WERI-Rb-1 (cell line): ENCODE measurements around the gene HFE.
A peak's percentile ranks its signal among the peaks of the same experiment; 100 is the strongest.

ENCODE experiments used
- DNase-seq: peaks from one replicate; pipeline ENCODE4 v3.0.0-alpha.2; 2020
- H3K27ac ChIP-seq: fragments of 250-450 bp; sonication (Bioruptor Pico); 2 replicates; pipeline ENCODE4 v1.5.1; 2020; ENCODE audit warnings: mild to moderate bottlenecking, moderate library complexity
- H3K27me3 ChIP-seq: fragments of 250-450 bp; sonication (Bioruptor Pico); 2 replicates; pipeline ENCODE4 v1.5.1; 2021; ENCODE audit warnings: mild to moderate bottlenecking, low read depth, moderate library complexity; ENCODE audit not compliant: insufficient read depth, severe bottlenecking
- H3K36me3 ChIP-seq: fragments of 250-450 bp; sonication (Bioruptor Pico); 2 replicates; pipeline ENCODE4 v1.5.1; 2020; ENCODE audit warnings: mild to moderate bottlenecking, moderate library complexity
- H3K4me3 ChIP-seq: 2 replicates; pipeline ENCODE4 v1.5.1; 2011; ENCODE audit warnings: low read depth, mild to moderate bottlenecking, control low read depth, low read length
- H3K9me3 ChIP-seq: fragments of 250-450 bp; sonication (Bioruptor Pico); 2 replicates; pipeline ENCODE4 v1.5.1; 2021; ENCODE audit warnings: mild to moderate bottlenecking, moderate library complexity; ENCODE audit not compliant: severe bottlenecking
- TF ChIP-seq, protein P1 (sequence below): IDR thresholded peaks from 2 replicates; pipeline ENCODE4 v1.5.1; 2011; ENCODE audit warnings: low read depth, mild to moderate bottlenecking, control low read depth, inconsistent platforms, low read length

The HFE gene

DNA sequence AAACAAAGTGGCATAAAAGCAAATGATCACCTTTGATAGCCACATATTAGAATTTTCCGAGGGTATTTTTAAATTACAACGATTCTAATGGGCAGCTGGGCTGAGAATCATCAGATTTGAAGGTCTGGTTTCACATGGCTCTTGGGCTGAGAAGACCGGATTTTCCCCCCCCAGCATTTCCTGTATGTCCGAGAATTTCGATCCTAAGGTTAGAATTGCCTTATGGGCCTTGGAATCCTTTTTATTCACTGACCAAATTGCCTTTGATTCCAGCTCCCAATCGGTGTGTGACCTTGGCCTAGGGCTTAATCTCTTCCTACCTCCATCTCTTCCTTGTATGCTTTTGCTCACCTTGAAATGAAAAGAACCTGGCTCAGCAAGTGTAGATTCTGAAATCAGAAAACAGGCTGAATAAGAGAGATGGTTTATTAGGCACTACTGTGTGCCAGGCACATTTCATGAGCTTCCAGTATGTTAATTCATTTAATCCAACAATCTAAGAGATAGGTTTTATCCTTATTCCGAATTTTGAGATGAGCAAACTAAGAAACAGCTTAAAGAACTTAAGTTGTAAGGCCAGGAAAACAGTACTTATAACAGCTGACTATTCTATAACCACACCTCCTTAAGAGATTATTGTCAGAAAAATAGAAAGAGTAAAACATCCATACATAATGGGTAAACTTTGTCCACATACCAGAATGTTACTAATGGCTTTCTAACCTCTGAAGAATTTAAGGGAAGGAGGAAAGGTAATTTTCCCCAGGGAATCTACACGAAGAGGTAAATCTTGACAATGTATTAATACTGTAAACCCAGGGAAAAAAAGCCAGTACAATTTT lies 39.4 kb downstream of the HFE start:
- peak overlapping the region; percentile 78 for H3K4me3 ChIP-seq

DNA sequence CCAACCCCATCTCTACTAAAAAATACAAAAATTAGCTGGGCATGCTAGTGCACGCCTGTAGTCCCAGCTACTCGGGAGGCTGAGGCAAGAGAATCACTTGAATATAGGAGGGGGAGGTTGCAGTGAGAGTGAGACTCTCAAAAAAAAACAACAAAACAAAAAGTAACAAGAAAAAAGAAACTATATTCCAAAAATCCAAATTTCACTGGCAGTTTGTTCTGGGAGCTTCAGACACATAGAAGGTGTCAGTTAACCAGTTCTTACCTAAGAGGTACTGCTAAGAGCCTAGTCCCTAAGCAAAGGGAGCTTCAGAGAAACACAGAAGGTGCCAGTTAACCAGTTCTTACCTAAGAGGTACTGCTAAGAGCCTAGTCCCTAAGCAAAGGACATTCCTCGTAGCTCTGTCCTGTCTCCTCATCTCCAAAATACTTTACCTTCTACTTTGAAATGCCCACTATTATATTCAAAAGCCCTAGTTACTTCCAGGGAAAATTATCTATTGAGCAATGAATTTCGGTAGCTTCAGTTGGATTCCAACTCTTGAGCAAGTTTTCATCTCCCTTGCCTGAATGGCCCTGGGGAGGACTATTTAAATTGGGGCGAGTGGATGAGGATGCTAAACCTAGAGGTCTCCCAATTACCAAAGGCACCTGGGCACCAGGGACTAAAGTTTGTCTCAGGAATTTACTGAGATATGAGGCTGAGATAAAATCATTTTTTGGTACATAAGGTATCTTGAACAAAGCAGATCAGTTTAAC lies 41.0 kb downstream of the HFE start:
- TF ChIP-seq, protein P1, sequence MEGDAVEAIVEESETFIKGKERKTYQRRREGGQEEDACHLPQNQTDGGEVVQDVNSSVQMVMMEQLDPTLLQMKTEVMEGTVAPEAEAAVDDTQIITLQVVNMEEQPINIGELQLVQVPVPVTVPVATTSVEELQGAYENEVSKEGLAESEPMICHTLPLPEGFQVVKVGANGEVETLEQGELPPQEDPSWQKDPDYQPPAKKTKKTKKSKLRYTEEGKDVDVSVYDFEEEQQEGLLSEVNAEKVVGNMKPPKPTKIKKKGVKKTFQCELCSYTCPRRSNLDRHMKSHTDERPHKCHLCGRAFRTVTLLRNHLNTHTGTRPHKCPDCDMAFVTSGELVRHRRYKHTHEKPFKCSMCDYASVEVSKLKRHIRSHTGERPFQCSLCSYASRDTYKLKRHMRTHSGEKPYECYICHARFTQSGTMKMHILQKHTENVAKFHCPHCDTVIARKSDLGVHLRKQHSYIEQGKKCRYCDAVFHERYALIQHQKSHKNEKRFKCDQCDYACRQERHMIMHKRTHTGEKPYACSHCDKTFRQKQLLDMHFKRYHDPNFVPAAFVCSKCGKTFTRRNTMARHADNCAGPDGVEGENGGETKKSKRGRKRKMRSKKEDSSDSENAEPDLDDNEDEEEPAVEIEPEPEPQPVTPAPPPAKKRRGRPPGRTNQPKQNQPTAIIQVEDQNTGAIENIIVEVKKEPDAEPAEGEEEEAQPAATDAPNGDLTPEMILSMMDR: no peak
- Histone ChIP-seq H3K27ac (no peak overlapping the region), H3K4me3 (no peak overlapping the region), H3K27me3 (no peaks in the 10 kb centered on the region), H3K9me3 (no peaks in the 10 kb centered on the region), H3K36me3 (peaks cover 86% of the 10 kb centered on the region)
- DNase-seq: no peak

More for the DNA sequence above, 39.4 kb downstream of the HFE start:
- TF ChIP-seq, protein P1: no peak
- H3K9me3 ChIP-seq: no peaks in the 10 kb centered on the region
- peak; percentile 36 for DNase-seq
- peak overlapping the region; percentile 97 for H3K27ac ChIP-seq
- no peaks in the 10 kb centered on the region for H3K27me3 ChIP-seq
- H3K36me3 ChIP-seq: peaks cover 71% of the 10 kb centered on the region

DNA sequence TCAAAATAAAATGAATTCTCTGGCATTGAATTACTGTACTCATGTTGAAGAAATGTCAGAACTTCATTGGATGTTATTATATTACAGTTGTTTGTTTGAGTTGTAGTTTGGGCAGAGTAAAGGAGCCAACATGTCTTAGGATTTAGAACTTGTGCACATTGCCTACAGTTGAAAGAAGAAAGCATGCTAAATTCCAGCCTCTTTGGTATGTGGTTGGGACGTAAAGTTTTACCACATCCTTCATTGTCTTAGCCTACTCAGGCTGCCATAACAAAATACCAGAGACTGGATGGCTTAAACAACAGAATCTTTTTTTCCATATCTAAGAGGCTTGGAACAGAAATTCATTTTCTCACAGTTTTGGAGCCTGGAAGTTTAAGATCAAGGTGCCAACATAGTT lies 42.4 kb downstream of the HFE start:
- Histone ChIP-seq H3K27ac (no peak overlapping the region), H3K9me3 (no peaks in the 10 kb centered on the region), H3K27me3 (no peaks in the 10 kb centered on the region), H3K4me3 (no peak overlapping the region), H3K36me3 (peaks cover 90% of the 10 kb centered on the region)
- no peak for DNase-seq
- TF ChIP-seq, protein P1: no peak

DNA sequence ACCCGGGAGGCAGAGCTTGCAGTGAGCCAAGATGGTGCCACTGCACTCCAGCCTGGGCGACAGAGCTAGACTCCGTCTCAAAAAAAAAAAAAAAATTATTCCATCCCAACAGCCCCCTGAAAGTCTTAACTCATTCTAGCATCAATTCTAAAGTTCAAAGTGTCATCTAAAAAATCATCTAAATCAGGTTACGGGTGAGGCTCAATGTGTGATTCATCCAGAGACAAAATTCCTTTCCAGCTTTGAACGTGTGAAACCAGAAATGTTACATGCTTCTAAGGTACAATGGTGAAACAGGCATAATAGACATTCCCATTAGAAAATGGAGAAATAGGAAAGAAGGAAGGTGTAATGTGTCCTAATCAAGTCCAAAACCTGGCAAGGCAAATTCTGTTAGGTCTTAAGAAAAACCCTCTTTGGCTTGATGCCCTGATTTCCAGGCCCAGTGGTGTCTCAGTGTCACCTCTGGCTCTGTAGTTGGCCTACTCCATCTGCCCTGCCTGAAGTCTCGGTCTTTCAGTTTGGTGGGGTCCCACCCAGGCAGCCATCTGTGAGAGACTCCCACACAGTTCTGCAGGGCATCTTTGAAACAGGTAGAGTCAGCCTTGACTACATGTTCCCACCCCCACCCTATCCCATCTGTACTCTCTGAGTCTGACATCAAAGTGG lies 43.5 kb downstream of the HFE start:
- DNase-seq: no peak
- TF ChIP-seq, protein P1: no peak
- Histone ChIP-seq H3K4me3 (no peak overlapping the region), H3K9me3 (no peaks in the 10 kb centered on the region), H3K27ac (no peak overlapping the region), H3K27me3 (no peaks in the 10 kb centered on the region), H3K36me3 (peaks cover 81% of the 10 kb centered on the region)

DNA sequence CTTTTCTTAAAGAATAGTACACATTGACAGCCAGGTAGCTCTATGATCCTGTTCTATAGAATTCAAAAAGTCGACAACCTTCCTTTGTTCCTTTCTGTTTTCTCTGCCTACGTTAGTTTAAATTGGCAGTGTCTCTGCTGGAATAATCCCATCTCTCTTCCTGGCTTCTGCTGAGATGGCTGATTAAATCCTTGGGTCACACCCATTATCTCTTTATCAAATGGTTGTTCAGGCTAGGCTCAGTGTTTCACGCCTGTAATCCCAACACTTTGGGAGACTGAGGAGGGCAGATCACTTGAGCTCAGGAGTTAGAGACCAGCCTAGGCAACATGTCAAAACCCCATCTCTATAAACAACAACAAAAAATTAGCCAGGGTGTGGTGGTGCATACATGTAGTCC lies 44.4 kb downstream of the HFE start:
- TF ChIP-seq, protein P1: no peak
- no peak overlapping the region for H3K4me3 ChIP-seq
- 0 out of 2 replicates have a peak overlapping the region, but pooled peaks have one; percentile 1 for H3K27ac ChIP-seq
- H3K9me3 ChIP-seq: no peaks in the 10 kb centered on the region
- no peaks in the 10 kb centered on the region for H3K27me3 ChIP-seq
- DNase-seq: no peak
- peaks cover 75% of the 10 kb centered on the region for H3K36me3 ChIP-seq
